AG09319 (cell line): Measurements from ENCODE around the gene EMX2.
"Not testable (repeated sequence)": the region's sequence is repeated elsewhere in the genome, so short reads cannot be mapped to it uniquely, and the experiment has no call there.

ENCODE experiments used
- DNase-seq: peaks from one replicate; pipeline ENCODE4 v3.0.0-alpha.2; 2010; ENCODE audit warnings: low read depth; ENCODE audit errors: extremely low read depth
- CTCF ChIP-seq: IDR thresholded peaks from 2 replicates; pipeline ENCODE4 v1.5.1; 2011; ENCODE audit warnings: low read depth, mild to moderate bottlenecking, inconsistent platforms, low read length, moderate library complexity

Gene EMX2

DNA sequence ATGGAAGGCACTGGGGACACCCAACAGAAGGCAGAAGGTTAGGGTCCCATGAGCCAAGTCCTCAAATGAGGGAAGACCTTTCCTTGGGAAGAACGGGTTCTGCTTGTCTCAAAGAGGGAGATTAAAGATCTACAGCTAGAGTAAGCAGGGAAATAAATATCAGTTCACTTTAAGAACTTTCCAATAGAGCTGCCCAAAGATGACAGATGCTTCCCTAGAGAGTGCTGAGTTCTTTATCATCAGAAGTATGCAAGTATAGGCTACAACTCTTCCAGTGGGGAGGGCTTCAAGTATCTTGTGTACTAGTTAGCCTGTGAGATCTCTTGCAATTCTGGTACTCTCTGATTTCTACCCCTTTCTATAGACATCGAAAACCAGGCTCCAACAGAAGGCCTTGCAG, 39.4 kb downstream of the EMX2 start:
- DNase-seq = no peak
- no peak for TF ChIP-seq CTCF

- DNase-seq = not testable (repeated sequence)
Measured at GRCh38 chr10:117584831-117585230, 42.3 kb downstream of the EMX2 start.

- no peak for TF ChIP-seq CTCF
Measured at GRCh38 chr10:117587036-117587435, 44.5 kb downstream of the EMX2 start.

DNA sequence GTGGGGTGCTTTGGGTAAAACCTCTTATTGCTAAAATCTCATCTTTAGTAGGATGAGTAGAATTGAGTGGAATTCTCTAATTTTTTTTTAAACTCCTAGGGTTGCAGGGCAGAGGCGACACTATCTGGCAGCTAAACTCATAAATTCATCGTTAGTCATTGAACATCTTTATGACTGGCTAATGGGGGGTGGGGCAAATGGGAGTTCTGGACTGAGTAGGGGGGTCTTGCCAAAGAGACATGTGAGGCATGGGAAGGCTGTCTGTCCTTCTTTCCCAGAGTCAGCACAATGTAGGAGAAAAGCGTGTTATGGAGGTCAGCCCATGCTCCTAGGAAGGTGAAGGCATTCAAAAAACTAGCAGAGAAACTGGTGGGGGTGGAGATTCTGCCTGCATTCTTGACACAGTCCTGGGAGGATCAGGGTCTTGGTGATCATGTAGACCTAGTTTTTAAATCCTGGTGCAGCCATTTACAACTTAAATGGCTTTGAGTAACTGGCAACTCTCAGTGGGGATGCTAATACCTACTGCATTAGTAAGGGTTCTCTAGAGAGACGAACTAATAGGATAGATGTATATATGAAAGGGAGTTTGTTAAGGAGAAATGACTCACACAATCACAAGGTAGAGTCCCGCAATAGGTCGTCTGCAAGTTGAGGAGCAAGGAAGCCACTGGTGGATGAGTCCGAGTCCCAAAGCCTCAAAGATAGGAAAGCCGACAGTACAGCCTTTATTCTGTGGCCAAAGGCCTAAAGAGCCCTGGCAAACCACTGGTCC, 47.7 kb downstream of the EMX2 start:
- TF ChIP-seq CTCF = no peak
- DNase-seq = no peak

More at GRCh38 chr10:117587036-117587435, 44.5 kb downstream of the EMX2 start:
- no peak for DNase-seq

- TF ChIP-seq CTCF = no peak
- DNase-seq = no peak
Measured at GRCh38 chr10:117591043-117591442, 48.5 kb downstream of the EMX2 start.

- TF ChIP-seq CTCF = no peak
- DNase-seq = no peak
Measured at GRCh38 chr10:117594722-117595121, 52.2 kb downstream of the EMX2 start.

DNA sequence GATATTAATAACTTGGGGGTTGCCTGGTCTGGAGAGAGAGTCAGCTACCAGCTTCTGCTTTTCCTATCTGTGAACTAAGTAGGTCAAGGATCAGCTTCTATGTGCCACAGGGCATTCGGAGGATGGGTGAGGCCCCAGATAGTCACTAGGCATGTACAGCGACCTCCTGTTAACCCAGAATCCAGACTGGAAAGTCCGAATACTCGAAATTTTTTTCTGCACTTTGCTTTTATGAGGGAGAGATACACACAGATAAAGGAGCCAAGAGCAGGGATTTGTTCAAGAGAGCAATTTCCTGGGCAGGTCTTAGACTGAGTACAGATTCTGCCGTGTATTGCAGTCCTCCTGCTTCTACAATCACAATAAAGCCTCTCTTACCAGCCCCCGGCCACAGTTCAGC, 54.2 kb downstream of the EMX2 start:
- TF ChIP-seq CTCF = no peak
- DNase-seq = no peak

DNA sequence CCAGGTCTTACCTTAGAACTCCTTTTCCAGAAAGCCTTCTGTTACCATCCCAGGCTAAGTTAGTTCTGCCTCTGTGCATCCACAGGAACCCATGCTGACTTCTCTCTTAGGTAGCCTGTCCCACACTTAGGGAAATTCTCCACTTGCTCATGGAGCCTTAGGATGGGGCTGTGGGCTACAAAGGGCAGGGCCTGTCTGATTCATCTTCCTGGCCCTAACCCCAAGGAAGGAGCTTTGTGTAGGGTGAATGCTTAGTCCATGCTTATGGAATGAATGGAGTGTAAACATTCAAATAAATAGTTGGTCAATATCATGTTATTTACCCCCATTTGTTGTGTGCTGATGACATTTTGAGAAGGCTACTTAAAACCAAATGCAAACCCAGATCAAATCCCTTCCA, 54.7 kb downstream of the EMX2 start:
- no peak for DNase-seq
- TF ChIP-seq CTCF = no peak
